Loucy (cell line): ENCODE data around the gene PLA2G4C.

Experiments used
- H2AFZ ChIP-seq: fragments of 200-600 bp; sonication (generic); 2 replicates; pipeline ENCODE4 v1.6.0; 2016; ENCODE audit warnings: antibody characterized with exemption, mild to moderate bottlenecking, low read length, moderate library complexity
- H3F3A ChIP-seq: fragments of 200-600 bp; 2 replicates; pipeline ENCODE4 v1.6.0; 2016; ENCODE audit warnings: antibody characterized with exemption, low read depth, mild to moderate bottlenecking
- H3K27me3 ChIP-seq: fragments of 200-600 bp; sonication (generic); 2 replicates; pipeline ENCODE4 v1.6.1; 2014; ENCODE audit warnings: low read length, mild to moderate bottlenecking; ENCODE audit not compliant: insufficient read depth, poor library complexity, severe bottlenecking
- H3K36me3 ChIP-seq: fragments of 200-600 bp; sonication (generic); 2 replicates; pipeline ENCODE4 v1.6.1; 2016; ENCODE audit warnings: low read length; ENCODE audit not compliant: insufficient read depth
- H3K4me1 ChIP-seq: fragments of 200-600 bp; sonication (generic); 2 replicates; pipeline ENCODE4 v1.5.1; 2014; ENCODE audit warnings: low read length, mild to moderate bottlenecking; ENCODE audit not compliant: insufficient read depth, poor library complexity, severe bottlenecking
- H3K4me2 ChIP-seq: fragments of 200-600 bp; sonication (generic); 2 replicates; pipeline ENCODE4 v1.6.0; 2014; ENCODE audit warnings: antibody characterized with exemption, low read length, low read depth, mild to moderate bottlenecking; ENCODE audit not compliant: poor library complexity, severe bottlenecking
- H3K4me3 ChIP-seq: fragments of 200-600 bp; sonication (generic); 2 replicates; pipeline ENCODE4 v1.5.1; 2014; ENCODE audit warnings: low read length, mild to moderate bottlenecking, mixed read lengths; ENCODE audit not compliant: poor library complexity, severe bottlenecking
- H3K79me2 ChIP-seq: fragments of 200-600 bp; sonication (generic); 2 replicates; pipeline ENCODE4 v1.6.1; 2014; ENCODE audit warnings: low read length; ENCODE audit not compliant: insufficient read depth
- H3K9ac ChIP-seq: fragments of 200-600 bp; sonication (generic); 2 replicates; pipeline ENCODE4 v1.6.0; 2014; ENCODE audit warnings: mild to moderate bottlenecking, low read depth, low read length, moderate library complexity; ENCODE audit not compliant: poor library complexity, severe bottlenecking
- H3K9me2 ChIP-seq: fragments of 200-600 bp; sonication (generic); replicated peaks from 2 replicates; pipeline ENCODE4 v1.6.1; 2016; ENCODE audit warnings: low read depth, low read length, mixed read lengths
- H3K9me3 ChIP-seq: fragments of 200-600 bp; sonication (generic); 2 replicates; pipeline ENCODE4 v1.6.1; 2014; ENCODE audit warnings: mild to moderate bottlenecking, antibody characterized with exemption, low read length, low read depth; ENCODE audit not compliant: insufficient read depth
- H4K20me1 ChIP-seq: fragments of 200-600 bp; sonication (generic); 2 replicates; pipeline ENCODE4 v1.6.0; 2014; ENCODE audit warnings: antibody characterized with exemption, low read length, mild to moderate bottlenecking; ENCODE audit not compliant: insufficient read depth, poor library complexity, severe bottlenecking
- EZH2phosphoT487 ChIP-seq: fragments of 200-600 bp; IDR thresholded peaks from 2 replicates; pipeline ENCODE4 v1.6.1; 2018; ENCODE audit warnings: antibody characterized with exemption, mild to moderate bottlenecking, moderate library complexity, borderline replicate concordance
- TF ChIP-seq, protein P1 (sequence below): fragments of 200-600 bp; sonication (generic); conservative IDR thresholded peaks from 2 replicates; pipeline ENCODE4 v1.5.1; 2014; ENCODE audit warnings: mild to moderate bottlenecking, antibody characterized with exemption, low read length

PLA2G4C gene

GRCh38 chr19:48069435-48069834, 41.2 kb downstream of the PLA2G4C start:
- Histone ChIP-seq H3K27me3 (no peaks in the 10 kb centered on the region), H3K79me2 (no peaks in the 10 kb centered on the region), H3K9ac (no peak overlapping the region), H3K9me3 (no peaks in the 10 kb centered on the region), H3K4me2 (no peak overlapping the region), H3K9me2 (no peaks in the 10 kb centered on the region), H4K20me1 (no peaks in the 10 kb centered on the region), H3F3A (no peaks in the 10 kb centered on the region), H3K36me3 (no peaks in the 10 kb centered on the region), H2AFZ (no peak overlapping the region), H3K4me1 (no peaks in the 10 kb centered on the region), H3K4me3 (no peak overlapping the region)
- TF ChIP-seq, protein P1, sequence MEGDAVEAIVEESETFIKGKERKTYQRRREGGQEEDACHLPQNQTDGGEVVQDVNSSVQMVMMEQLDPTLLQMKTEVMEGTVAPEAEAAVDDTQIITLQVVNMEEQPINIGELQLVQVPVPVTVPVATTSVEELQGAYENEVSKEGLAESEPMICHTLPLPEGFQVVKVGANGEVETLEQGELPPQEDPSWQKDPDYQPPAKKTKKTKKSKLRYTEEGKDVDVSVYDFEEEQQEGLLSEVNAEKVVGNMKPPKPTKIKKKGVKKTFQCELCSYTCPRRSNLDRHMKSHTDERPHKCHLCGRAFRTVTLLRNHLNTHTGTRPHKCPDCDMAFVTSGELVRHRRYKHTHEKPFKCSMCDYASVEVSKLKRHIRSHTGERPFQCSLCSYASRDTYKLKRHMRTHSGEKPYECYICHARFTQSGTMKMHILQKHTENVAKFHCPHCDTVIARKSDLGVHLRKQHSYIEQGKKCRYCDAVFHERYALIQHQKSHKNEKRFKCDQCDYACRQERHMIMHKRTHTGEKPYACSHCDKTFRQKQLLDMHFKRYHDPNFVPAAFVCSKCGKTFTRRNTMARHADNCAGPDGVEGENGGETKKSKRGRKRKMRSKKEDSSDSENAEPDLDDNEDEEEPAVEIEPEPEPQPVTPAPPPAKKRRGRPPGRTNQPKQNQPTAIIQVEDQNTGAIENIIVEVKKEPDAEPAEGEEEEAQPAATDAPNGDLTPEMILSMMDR = no peak
- no peak for TF ChIP-seq EZH2phosphoT487

GRCh38 chr19:48064509-48064908, 46.1 kb downstream of the PLA2G4C start:
- Histone ChIP-seq H3K4me1 (no peaks in the 10 kb centered on the region), H3K4me3 (no peak overlapping the region), H3F3A (no peaks in the 10 kb centered on the region), H3K27me3 (no peaks in the 10 kb centered on the region), H4K20me1 (no peaks in the 10 kb centered on the region), H3K36me3 (no peaks in the 10 kb centered on the region), H2AFZ (no peak overlapping the region), H3K9ac (no peak overlapping the region), H3K9me3 (no peaks in the 10 kb centered on the region), H3K79me2 (no peaks in the 10 kb centered on the region), H3K9me2 (no peaks in the 10 kb centered on the region), H3K4me2 (no peak overlapping the region)
- TF ChIP-seq EZH2phosphoT487 = no peak
- TF ChIP-seq, protein P1 = no peak

DNA sequence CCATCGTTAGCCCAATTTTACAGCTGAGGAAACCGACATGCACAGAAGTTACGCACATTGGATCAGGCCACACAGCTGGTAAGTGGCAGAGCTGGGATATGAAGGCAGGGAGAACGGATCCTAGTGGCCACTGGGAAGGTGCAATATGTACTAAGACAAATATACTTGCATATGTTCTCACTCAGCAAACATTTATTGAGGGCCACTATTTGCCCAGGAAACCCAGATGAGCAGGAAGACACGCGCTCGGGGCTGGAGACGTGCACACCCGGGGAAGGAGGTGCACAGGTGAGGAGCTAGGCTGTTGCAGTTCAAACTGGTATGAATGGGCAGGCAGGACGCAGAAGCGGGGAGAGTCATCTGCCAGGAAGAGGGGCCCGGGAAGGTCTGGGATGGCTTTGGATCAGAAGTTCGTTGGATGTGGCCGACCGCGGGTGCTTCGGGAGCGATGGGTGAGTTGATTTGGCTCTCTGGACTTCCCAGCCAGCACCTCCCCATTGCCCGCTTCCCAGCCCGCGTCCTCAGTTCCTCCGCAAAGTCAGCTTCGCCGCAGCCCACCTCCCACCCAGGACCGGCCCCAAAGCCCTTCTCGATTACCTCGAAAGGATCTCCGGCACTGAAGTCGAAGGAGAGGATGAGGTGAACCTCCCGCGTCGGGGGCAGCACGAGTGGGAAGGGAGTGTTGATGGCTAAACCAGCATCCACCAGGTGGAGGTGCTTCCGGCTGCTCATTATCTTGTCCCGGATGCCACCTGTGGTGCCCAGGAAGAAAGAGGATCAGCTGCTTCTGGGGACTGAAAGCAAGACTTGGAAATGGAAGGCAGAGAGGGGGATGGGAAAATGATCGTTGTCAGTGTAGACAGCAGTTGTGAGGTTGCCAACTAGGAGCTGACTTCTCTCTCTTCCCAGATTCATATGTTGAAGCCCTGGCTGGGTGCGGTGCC, 48.9 kb downstream of the PLA2G4C start:
- Histone ChIP-seq H3K4me1 (no peaks in the 10 kb centered on the region), H4K20me1 (no peaks in the 10 kb centered on the region), H3K9ac (no peak overlapping the region), H3K4me3 (no peak overlapping the region), H2AFZ (no peak overlapping the region), H3K36me3 (no peaks in the 10 kb centered on the region), H3K27me3 (no peaks in the 10 kb centered on the region), H3K9me3 (no peaks in the 10 kb centered on the region), H3K79me2 (no peaks in the 10 kb centered on the region), H3K4me2 (no peak overlapping the region), H3F3A (no peaks in the 10 kb centered on the region), H3K9me2 (no peaks in the 10 kb centered on the region)
- TF ChIP-seq, protein P1 = no peak
- no peak for TF ChIP-seq EZH2phosphoT487
